ENCODE results near the gene TIGD3. TPM values are rescaled to one million over a fixed set of nuclear protein-coding genes. Genes with fewer than 3 reads are reported as not detected.

The TIGD3 gene
- total and polyA plus RNA-seq, 2 experiments from 2014 or later = 0.88 to 1.7 TPM

GRCh38 chr11:65341856-65342255 lies 12.7 kb upstream of the TIGD3 start:
- Histone ChIP-seq H3K36me3 (peaks cover 47% of the 10 kb centered on the region), H3K9me3 (ENCODE audit: low read depth) (no peaks in the 10 kb centered on the region), H3K27me3 (no peaks in the 10 kb centered on the region), H3K27ac (peak overlapping the region; percentile 48), H3K4me3 (no peak overlapping the region), H3K4me1 (ENCODE audit: low read depth) (peaks cover 7% of the 10 kb centered on the region)
- no peak for DNase-seq (ENCODE audit: low read depth in 1 of 2, low spot score in 1 of 2)
- no peak for TF ChIP-seq CTCF (IDR thresholded peaks at IDR 0.05; ENCODE audit: low read depth, low read length)

GRCh38 chr11:65351511-65351910 lies 3.0 kb upstream of the TIGD3 start:
- no peak for TF ChIP-seq CTCF (IDR thresholded peaks at IDR 0.05; ENCODE audit: low read depth, low read length)
- DNase-seq (ENCODE audit: low read depth in 1 of 2, low spot score in 1 of 2) = no peak
- Histone ChIP-seq H3K36me3 (peaks cover 46% of the 10 kb centered on the region), H3K9me3 (ENCODE audit: low read depth) (no peaks in the 10 kb centered on the region), H3K4me3 (no peak overlapping the region), H3K27ac (no peak overlapping the region), H3K27me3 (peaks cover 12% of the 10 kb centered on the region), H3K4me1 (ENCODE audit: low read depth) (peaks cover 7% of the 10 kb centered on the region)

GRCh38 chr11:65352783-65353182 lies 1.8 kb upstream of the TIGD3 start:
- H3K4me3 ChIP-seq = no peak overlapping the region
- H3K27ac ChIP-seq = no peak overlapping the region
- TF ChIP-seq CTCF (IDR thresholded peaks at IDR 0.05; ENCODE audit: low read depth, low read length) = peak; percentile 41
- no peaks in the 10 kb centered on the region for H3K9me3 ChIP-seq (ENCODE audit: low read depth)
- H3K4me1 ChIP-seq (ENCODE audit: low read depth) = peaks cover 7% of the 10 kb centered on the region
- H3K36me3 ChIP-seq = peaks cover 40% of the 10 kb centered on the region
- peak in 1 of 2 donors; percentile 28 for DNase-seq (ENCODE audit: low read depth in 1 of 2, low spot score in 1 of 2)
- H3K27me3 ChIP-seq = peaks cover 19% of the 10 kb centered on the region

GRCh38 chr11:65353376-65353775 lies 1.2 kb upstream of the TIGD3 start:
- H3K9me3 ChIP-seq (ENCODE audit: low read depth) = no peaks in the 10 kb centered on the region
- DNase-seq (ENCODE audit: low read depth in 1 of 2, low spot score in 1 of 2) = no peak
- H3K36me3 ChIP-seq = peaks cover 35% of the 10 kb centered on the region
- peaks cover 11% of the 10 kb centered on the region for H3K4me1 ChIP-seq (ENCODE audit: low read depth)
- H3K27ac ChIP-seq = no peak overlapping the region
- peaks cover 19% of the 10 kb centered on the region for H3K27me3 ChIP-seq
- no peak overlapping the region for H3K4me3 ChIP-seq
- no peak for TF ChIP-seq CTCF (IDR thresholded peaks at IDR 0.05; ENCODE audit: low read depth, low read length)

- no peak for DNase-seq (ENCODE audit: low read depth in 1 of 2, low spot score in 1 of 2)
- peak overlapping the region; percentile 71 for H3K4me3 ChIP-seq
- TF ChIP-seq CTCF (IDR thresholded peaks at IDR 0.05; ENCODE audit: low read depth, low read length) = no peak
- peaks cover 11% of the 10 kb centered on the region for H3K4me1 ChIP-seq (ENCODE audit: low read depth)
- peaks cover 31% of the 10 kb centered on the region for H3K36me3 ChIP-seq
- peaks cover 19% of the 10 kb centered on the region for H3K27me3 ChIP-seq
- peak overlapping the region; percentile 33 for H3K27ac ChIP-seq
- H3K9me3 ChIP-seq (ENCODE audit: low read depth) = no peaks in the 10 kb centered on the region
Observed at GRCh38 chr11:65353900-65354264, 669 bp upstream of the TIGD3 start.

Data from cardiac muscle cell (in vitro differentiated cells and primary cell).